Neural crest cell (in vitro differentiated cells): Measurements from ENCODE around the gene SUOX. TPM values are rescaled to one million over a fixed set of nuclear protein-coding genes. Genes with fewer than 3 reads are reported as not detected.
A peak's percentile ranks its signal among the peaks of the same experiment; 100 is the strongest.
"Not testable (repeated sequence)": the region's sequence is repeated elsewhere in the genome, so short reads cannot be mapped to it uniquely, and the experiment has no call there.

Experiments used
- DNase-seq: peaks from one replicate; pipeline ENCODE4 v3.0.0; 2021; ENCODE audit warnings: low read depth, mixed read lengths, low spot score
- H3K27ac Mint-ChIP-seq: one replicate; pipeline ENCODE4 v1.8.0; 2021; ENCODE audit warnings: mild to moderate bottlenecking, mixed read lengths; ENCODE audit not compliant: unreplicated experiment
- H3K27me3 Mint-ChIP-seq: 2 replicates; pipeline ENCODE4 v1.8.0; 2021; ENCODE audit warnings: low read depth, mild to moderate bottlenecking, mixed read lengths
- H3K36me3 Mint-ChIP-seq: 2 replicates; pipeline ENCODE4 v1.8.0; 2021; ENCODE audit warnings: low read depth, mild to moderate bottlenecking, mixed read lengths
- H3K4me1 Mint-ChIP-seq: 2 replicates; pipeline ENCODE4 v1.8.0; 2021; ENCODE audit warnings: mixed read lengths
- H3K4me3 Mint-ChIP-seq: one replicate; pipeline ENCODE4 v1.8.0; 2021; ENCODE audit warnings: mild to moderate bottlenecking, mixed read lengths
- H3K9me3 Mint-ChIP-seq: 2 replicates; pipeline ENCODE4 v1.8.0; 2021; ENCODE audit warnings: mixed read lengths
- total RNA-seq: library from RNA; stranded (reverse); gene quantifications from 2 replicates; pipeline ENCODE4 v1.2.1, GENCODE V29; 2021
- TF ChIP-seq, protein P1 (sequence below): fragments of 200-600 bp; sonication (generic); conservative IDR thresholded peaks from 2 replicates; pipeline ENCODE4 v1.5.0; 2021; ENCODE audit warnings: antibody characterized with exemption, mild to moderate bottlenecking

Gene SUOX
- total RNA-seq, 1 donor from 2014 or later: 30.4 TPM

DNA sequence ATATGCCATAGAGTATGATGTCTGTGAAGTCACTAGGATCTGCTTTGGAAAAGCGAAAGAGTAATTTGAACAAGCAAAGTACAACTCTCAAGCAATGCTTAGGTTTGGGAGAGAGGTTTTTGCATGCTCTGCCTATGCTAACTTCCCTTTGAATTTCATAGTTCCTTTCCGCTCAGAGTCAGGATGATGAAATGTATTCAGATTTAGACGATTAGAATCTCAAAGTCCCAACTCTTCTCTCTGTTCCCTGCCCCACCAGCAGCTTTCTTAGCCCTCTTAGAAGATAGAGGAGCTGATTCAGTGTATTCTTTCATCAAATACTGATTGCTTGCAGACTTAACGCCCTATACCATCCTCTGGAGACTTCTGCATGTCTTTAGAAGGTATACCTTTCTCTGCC, 11.7 kb upstream of the SUOX start:
- no peak overlapping the region for H3K27ac Mint-ChIP-seq
- peaks cover 13% of the 10 kb centered on the region for H3K36me3 Mint-ChIP-seq
- DNase-seq: no peak

DNA sequence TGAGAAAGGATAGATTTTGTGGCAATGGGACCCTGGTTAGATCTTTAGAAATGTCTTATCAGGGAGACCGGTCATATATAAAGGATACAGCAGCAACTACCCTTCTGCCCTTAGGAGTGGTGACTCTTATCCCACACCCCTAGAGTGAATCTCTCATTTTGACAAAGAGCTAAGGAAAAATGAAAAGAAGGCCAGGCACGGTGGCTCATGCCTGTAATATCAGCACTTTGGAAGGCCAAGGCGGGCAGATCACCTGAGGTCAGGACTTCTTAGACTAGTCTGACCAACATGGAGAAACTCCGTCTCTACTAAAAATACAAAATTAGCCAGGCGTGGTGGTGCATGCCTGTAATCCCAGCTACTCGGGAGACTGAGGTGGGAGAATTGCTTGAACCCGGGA, 11.1 kb upstream of the SUOX start:
- H3K4me1 Mint-ChIP-seq, H3K27ac Mint-ChIP-seq, H3K27me3 Mint-ChIP-seq, DNase-seq, H3K4me3 Mint-ChIP-seq, H3K9me3 Mint-ChIP-seq: not testable (repeated sequence)
- H3K36me3 Mint-ChIP-seq: peaks cover 17% of the 10 kb centered on the region

More for the DNA sequence above, 11.7 kb upstream of the SUOX start:
- Mint-ChIP-seq H3K9me3 (no peaks in the 10 kb centered on the region), H3K4me3 (no peak overlapping the region), H3K27me3 (no peaks in the 10 kb centered on the region), H3K4me1 (no peaks in the 10 kb centered on the region)
- TF ChIP-seq, protein P1, sequence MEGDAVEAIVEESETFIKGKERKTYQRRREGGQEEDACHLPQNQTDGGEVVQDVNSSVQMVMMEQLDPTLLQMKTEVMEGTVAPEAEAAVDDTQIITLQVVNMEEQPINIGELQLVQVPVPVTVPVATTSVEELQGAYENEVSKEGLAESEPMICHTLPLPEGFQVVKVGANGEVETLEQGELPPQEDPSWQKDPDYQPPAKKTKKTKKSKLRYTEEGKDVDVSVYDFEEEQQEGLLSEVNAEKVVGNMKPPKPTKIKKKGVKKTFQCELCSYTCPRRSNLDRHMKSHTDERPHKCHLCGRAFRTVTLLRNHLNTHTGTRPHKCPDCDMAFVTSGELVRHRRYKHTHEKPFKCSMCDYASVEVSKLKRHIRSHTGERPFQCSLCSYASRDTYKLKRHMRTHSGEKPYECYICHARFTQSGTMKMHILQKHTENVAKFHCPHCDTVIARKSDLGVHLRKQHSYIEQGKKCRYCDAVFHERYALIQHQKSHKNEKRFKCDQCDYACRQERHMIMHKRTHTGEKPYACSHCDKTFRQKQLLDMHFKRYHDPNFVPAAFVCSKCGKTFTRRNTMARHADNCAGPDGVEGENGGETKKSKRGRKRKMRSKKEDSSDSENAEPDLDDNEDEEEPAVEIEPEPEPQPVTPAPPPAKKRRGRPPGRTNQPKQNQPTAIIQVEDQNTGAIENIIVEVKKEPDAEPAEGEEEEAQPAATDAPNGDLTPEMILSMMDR: no peak

GRCh38 chr12:55991110-55991509, 6.0 kb upstream of the SUOX start:
- Mint-ChIP-seq H3K4me3 (no peak overlapping the region), H3K9me3 (no peaks in the 10 kb centered on the region), H3K27ac (no peak overlapping the region), H3K27me3 (no peaks in the 10 kb centered on the region), H3K4me1 (peaks cover 2% of the 10 kb centered on the region), H3K36me3 (peaks cover 15% of the 10 kb centered on the region)
- TF ChIP-seq, protein P1: no peak
- no peak for DNase-seq

- TF ChIP-seq, protein P1: no peak
- H3K9me3 Mint-ChIP-seq: no peaks in the 10 kb centered on the region
- H3K4me1 Mint-ChIP-seq: peaks cover 22% of the 10 kb centered on the region
- no peaks in the 10 kb centered on the region for H3K27me3 Mint-ChIP-seq
- H3K4me3 Mint-ChIP-seq: no peak overlapping the region
- no peak for DNase-seq
- peak overlapping the region; percentile 67 for H3K27ac Mint-ChIP-seq
- H3K36me3 Mint-ChIP-seq: peaks cover 15% of the 10 kb centered on the region
Measured at GRCh38 chr12:55993230-55993853, 3.7 kb upstream of the SUOX start.

DNA sequence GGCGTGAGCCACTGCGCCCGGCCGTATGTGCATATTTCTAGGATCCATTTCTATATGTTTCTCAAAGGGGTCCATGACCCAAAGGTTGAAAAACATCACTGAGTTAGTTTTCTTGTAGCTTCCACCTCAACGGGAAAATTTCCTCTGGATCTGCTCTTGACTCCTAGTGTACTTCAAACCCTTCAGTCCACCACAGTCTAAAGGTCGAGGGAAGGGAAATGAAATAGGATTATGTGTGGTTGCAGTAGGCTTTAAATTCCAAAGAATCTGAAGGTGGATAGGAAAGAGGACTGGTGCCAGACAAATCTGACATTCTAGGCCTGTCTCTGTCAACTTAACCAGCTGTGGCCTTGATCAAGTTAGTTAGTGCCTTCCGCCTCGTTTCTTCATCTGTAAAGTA, 1.7 kb upstream of the SUOX start:
- DNase-seq: no peak
- Mint-ChIP-seq H3K36me3 (peaks cover 9% of the 10 kb centered on the region), H3K27me3 (no peaks in the 10 kb centered on the region), H3K4me1 (peaks cover 33% of the 10 kb centered on the region), H3K27ac (no peak overlapping the region), H3K4me3 (peak overlapping the region; percentile 27), H3K9me3 (no peaks in the 10 kb centered on the region)
- TF ChIP-seq, protein P1: no peak

GRCh38 chr12:55996201-55996714, 818 bp upstream of the SUOX start:
- DNase-seq: peak; percentile 66
- H3K4me3 Mint-ChIP-seq: peak overlapping the region; percentile 94
- peaks cover 5% of the 10 kb centered on the region for H3K36me3 Mint-ChIP-seq
- H3K4me1 Mint-ChIP-seq: peaks cover 33% of the 10 kb centered on the region
- no peaks in the 10 kb centered on the region for H3K27me3 Mint-ChIP-seq
- peak overlapping the region; percentile 38 for H3K27ac Mint-ChIP-seq
- no peaks in the 10 kb centered on the region for H3K9me3 Mint-ChIP-seq
- TF ChIP-seq, protein P1: peak; percentile 94
